ENCODE data around the gene EVL. TPM values are rescaled to one million over a fixed set of nuclear protein-coding genes. Genes with fewer than 3 reads are reported as not detected.
"Not testable (repeated sequence)": the region's sequence is repeated elsewhere in the genome, so short reads cannot be mapped to it uniquely, and the experiment has no call there.

EVL gene
- total RNA-seq, 1 donor from 2014 or later: 36.2 TPM

DNA sequence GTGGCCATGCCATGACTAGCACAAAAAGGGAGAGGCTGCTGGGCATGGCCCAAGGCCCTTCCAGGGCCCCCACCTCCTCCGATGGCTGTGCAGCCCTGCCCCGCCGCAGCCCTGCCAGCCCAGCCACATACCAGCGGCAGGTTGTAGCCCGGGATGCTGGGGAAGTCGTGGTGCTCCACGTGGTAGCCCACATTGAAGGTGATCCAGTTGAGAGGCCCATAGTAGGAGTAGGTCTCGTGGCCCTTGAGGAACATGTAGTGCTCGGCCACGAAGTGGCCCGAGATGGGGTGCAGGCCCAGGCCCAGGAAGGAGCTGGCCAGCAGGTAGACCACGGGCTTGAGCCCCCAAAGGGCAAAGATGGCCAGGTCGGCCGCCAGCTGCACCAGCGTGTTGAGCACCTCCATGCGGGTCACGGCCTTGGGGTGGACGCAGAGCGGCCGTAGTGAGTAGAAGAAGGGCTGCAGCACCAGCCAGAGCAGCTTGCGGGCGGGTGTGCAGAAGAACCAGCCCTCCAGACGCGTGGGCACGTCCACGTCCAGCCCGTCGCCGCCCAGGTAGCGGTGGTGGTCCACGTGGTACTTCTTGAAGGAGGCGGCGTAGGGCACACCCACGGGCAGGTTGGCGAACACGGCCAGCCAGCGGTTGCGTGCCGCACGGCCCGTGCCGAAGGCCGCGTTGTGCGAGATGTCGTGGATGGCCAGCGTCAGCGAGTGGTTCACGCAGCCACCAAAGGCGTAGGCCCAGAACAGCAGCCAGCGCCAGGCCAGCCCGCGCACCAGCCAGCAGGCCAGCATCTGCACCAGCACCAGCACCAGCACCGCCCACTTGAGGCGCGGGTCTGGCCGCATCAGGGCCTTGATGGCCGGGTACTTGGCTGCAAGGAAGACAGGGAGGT, 83.9 kb downstream of the EVL start:
- DNase-seq (no peak), ATAC-seq (ENCODE audit: poor library complexity) (no peak)
- intact Hi-C loops (cut with DNase I): no loop called here

- intact Hi-C loops (cut with DNase I): no loop called here
- ATAC-seq (ENCODE audit: poor library complexity) (no peak), DNase-seq (no peak)
These were observed 84.8 kb downstream of the EVL start for GRCh38 chr14:100149851-100150611.

- no peak for ATAC-seq (ENCODE audit: poor library complexity)
These were observed 85.8 kb downstream of the EVL start for GRCh38 chr14:100150932-100151587.

DNA sequence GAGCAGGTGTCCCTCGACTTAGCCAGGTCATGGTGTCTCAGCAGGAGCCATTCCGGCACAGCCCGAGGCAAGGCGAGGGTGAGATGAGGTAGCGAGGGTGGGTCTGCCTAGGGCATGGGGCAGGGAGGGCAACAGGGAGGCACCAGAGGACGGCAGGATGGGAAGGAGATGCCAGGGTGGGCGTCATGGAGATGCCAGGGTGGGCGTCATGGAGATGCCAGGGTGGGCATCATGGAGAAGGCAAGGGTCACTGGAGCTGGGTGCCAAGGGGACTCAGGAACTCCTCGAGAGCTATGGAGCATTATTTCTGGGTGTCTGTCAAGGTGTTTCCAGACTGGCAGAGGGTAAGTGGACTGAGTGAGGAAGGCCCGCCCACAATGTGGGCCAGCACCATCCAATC, 86.9 kb downstream of the EVL start:
- ATAC-seq (ENCODE audit: poor library complexity) (no peak), DNase-seq (no peak)
- intact Hi-C loops (cut with DNase I): no loop called here

More at GRCh38 chr14:100150932-100151587, 85.8 kb downstream of the EVL start:
- DNase-seq: no peak
- intact Hi-C loops (cut with DNase I): no loop called here

- ATAC-seq (ENCODE audit: poor library complexity) (no peak), DNase-seq (no peak)
- intact Hi-C loops (cut with DNase I): no loop called here
These were observed 88.3 kb downstream of the EVL start for GRCh38 chr14:100153560-100153959.

DNA sequence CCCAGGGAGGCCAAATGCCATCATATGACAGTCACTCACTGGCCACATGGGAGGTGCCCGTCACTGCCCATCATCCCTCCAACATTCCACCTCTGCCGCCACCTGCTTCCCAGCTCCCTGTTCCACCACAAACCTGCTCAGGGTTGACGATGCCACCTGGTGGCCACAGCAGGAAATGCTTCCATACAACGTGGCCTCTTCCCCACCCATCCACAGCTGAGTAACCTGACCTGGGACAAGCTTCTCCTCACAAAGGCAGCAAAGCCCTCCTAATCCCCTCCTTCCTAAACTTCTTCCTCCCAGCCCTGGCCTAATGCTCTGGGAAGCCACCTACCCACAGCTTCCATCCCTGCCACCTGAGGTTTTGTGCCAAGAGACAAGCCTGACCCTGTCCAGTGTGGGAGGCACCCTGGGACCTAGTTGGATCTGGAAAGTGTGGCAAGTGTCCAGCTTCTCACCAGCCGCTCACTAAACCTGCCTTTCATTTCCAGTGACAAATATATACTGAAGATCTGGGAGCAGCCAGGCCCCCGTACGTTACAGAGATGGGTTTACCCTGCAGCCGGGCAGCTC, 89.9 kb downstream of the EVL start:
- DNase-seq (no peak), ATAC-seq (ENCODE audit: poor library complexity) (peak; percentile 24)
- intact Hi-C loops (cut with DNase I): no loop called here

DNA sequence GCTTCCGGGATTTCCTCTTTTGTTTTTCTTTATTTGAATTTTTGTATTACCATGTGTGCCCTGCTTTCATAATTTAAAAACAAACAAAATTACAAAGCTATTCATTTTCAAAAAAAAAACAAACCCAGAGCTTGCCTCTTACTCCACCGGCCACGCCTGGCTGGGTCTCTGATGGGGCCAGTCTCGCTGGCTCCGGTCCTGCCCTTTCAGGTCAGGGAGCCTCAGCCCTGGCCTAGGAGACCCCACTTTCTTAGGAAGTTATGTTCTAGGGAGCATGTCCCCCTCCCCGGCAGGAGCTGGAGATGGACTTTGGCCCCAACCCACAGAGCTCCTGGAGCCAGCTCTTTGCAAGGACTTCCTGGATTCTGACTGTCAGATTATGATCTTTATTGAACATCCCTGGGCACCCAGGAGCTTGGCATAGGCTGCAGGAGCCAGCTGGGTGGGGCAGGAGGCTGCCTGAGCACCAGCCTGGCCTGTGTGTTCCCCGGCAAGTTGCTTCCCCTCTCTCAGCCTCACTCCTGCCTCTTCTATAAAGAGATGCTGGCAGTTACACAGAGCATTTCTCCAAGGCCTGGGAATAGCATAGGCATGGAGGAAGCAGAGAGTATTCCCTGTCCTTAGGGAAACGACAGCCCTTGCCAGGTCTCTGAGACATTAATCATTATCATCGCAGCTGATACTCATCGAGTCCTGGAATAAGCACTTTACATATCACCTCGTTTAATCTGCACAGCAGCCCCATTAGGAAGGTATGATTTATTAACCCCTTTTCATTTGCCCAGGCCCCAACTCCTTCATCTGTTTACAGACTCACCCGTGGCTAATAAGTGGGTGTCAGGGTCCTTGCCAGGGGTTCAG, 90.8 kb downstream of the EVL start:
- ATAC-seq (ENCODE audit: poor library complexity): no peak
- DNase-seq: no peak
- intact Hi-C loops (cut with DNase I): no loop called here

DNA sequence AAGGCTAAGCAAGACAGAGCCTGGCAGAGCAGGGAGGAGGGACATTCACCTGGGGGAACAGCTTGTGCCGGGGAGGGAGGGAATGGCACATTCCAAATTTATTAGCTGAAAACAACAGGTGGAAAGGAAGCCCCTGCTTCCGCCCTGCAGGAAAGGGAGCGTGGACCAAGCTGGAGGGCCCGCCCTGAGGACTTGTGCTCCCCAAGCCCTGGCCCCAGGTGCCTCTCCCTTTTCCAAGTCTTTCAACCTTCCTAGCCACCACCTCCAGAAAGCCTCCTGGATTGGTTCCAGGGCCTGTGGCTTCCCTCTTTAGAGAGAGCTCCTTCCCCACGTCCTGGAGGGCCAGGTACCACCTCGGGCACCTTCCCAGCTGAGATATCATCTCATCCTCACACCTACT, 91.6 kb downstream of the EVL start:
- ATAC-seq (ENCODE audit: poor library complexity): no peak
- intact Hi-C loops (cut with DNase I): no loop called here
- no peak for DNase-seq

- intact Hi-C loops (cut with DNase I); DNase-seq; ATAC-seq (ENCODE audit: poor library complexity): not testable (repeated sequence)
These were observed 92.5 kb downstream of the EVL start for GRCh38 chr14:100157548-100158232.

DNA sequence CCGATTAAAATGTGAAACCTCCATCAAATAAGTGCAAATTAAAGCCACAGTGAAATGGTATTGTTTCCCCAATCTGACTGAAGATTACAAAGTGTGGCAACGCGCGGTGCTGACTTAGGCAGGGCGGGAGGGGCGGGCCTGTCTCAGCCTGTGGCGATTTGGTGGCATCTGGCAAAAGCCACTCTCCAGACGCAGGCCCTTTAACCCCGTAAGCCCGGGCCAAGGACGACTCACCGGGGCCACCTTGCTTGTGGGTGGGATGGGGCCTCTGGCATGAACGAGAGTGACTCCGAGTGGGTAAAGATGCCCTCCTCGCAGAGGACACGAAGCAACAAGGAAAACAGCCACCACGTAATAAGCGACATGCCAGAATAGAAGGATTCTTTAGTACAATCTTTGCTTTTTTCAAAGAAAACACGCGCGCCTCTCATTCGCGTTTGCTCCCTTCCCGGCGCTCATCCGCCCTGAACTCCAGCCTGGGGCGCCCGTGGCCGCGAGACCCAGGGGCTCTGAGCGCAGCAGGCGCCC, 93.4 kb downstream of the EVL start:
- intact Hi-C loops (cut with DNase I): no loop called here
- ATAC-seq (ENCODE audit: poor library complexity) (no peak), DNase-seq (no peak)

DNA sequence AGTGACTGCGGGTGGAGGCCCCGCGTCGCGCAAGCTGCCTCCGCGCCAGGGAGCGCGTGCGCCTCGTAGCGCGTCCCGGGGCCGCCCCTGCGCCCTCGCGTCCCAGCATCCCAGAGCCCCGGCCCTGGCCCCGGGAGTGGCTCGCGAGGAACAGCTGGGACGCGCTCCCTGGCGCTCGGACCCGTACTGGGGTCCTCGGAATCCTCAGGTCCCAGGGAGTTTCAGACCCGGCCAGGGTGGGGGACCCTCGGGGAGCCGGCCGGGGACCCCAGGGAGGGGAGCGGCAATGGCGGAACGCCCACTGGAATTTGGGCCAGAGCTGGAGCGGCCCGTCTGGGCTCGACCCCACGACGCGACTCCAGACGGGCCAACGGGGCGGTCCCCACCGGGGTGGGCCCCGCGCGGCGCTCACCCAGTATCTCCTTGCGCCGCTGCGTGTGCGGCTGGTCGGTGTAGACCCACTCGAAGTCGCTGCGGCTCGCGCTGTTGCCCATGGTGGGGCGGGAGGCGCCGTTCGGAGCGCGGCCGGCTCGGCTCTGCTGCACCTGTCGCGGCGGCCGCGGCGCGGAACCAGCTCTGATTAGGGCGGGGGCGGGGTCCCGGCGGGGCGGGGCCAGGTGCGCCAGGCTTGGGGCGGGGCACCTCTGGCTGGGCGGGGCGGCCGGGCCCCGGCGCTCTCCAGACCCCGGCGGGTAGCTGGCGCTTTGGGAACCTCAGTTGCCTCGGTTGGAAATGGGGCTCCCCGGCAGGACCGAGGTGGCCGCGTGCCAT, 94.1 kb downstream of the EVL start, which contains the start of gene DEGS2:
DEGS2 (minus strand) TSS at position 552 of the 771 bp plus-strand sequence; CDS start at position 494, 58 bp downstream.
- peak; percentile 50 for ATAC-seq (ENCODE audit: poor library complexity)
- intact Hi-C loops (cut with DNase I): no loop called here
- no peak for DNase-seq

DNA sequence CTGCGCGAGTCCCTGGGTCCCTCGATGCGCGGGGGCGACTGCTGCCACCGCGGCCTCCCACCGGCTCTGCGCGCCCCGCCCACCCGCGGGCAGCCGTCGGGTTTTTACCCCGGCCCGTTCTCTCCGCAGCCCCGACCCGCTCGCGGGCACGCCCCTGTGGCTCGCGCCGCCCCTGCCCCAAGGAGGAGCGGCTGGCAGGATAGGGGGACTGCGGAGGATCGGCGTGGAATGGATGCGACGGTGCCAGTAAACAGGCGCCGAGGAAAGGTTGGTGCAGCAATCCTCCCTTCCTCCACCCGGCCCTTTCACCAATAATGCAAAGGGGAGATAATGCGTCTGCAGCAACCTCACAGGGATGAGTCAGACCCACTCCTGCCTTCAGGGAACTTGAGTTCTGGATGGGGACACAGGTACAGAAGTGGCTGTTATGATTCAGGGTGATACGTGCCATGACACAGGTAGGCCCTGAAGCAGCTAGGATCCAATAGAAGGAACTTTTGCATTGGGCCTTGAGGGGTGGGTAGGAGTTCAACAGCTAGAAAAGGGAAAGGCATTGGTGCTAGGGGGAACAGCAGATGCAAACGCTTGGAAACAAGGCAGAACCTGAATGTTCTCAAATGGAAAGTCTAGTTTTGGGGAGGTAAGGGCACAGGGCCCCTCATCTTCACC, 94.8 kb downstream of the EVL start:
- intact Hi-C loops (cut with DNase I): no loop called here
- ATAC-seq (ENCODE audit: poor library complexity): no peak
- no peak for DNase-seq

- no peak for DNase-seq
- ATAC-seq (ENCODE audit: poor library complexity): no peak
- intact Hi-C loops (cut with DNase I): no loop called here
These were observed 95.3 kb downstream of the EVL start for GRCh38 chr14:100160534-100160916.

DNA sequence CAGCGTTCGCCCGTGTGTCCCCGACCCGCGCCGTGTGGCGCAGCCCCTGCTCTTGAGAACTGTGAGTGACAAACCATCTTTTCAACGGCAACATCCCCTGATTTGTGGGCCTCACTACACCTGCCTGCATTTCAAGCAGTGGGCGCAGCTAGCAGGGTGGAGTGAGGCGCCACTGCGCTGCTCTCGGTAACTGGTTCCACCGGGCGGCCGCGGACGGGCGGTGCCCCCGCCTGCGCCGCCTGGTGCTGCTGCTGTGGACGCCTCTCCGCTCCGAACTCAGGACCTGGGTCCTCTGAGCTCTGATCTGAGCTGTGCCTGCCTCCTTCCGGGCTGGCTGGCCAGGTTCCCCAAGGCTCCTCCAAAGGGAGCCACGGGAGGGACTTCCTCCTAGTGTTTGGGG, 100.2 kb downstream of the EVL start:
- peak; percentile 45 for ATAC-seq (ENCODE audit: poor library complexity)
- DNase-seq: no peak
- intact Hi-C loops (cut with DNase I): no loop called here

DNA sequence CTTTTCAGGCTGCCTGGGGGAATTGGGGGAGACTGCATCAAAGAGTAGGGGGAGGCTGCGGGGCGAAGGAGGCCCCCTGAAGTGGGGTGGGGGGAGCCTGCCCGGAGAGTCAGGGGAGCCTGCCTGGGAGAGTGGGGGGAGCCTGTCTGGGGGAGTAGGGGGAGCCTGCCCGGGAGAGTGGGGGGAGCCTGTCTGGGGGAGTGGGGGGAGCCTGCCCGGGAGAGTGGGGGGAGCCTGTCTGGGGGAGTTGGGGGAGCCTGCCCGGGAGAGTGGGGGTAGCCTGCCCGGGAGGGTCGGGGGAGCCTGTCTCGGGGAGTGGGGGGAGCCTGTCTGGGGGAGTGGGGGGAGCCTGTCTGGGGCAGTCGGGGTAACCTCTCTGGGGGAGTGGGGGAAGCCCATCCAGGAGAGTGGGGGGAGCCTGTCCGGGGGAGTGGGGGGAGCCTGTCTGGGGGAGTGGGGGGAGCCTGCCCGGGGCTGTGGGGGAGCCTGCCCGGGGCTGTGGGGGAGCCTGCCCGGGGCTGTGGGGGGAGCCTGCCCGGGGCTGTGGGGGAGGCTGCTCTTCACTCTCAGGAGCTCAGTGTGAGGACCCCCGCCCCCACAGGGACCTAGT, 100.7 kb downstream of the EVL start:
- ATAC-seq (ENCODE audit: poor library complexity) (no peak), DNase-seq (no peak)
- intact Hi-C loops (cut with DNase I): no loop called here

DNA sequence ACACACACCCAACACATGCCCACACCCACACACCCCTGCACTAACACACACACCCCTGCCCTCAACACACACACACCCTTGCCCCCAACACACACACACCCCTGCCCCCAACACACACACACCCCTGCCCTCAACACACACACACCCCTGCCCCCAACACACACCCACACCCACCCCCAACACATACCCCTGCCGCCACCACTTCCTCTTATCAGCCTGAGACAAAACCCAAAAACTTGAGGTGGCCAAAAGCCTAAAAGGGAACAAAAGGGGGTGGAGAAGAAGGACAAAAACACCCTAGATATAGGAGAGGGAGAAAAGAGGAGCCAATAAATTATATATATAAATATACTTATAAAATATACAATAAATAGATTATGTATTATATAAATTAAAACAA, 103.3 kb downstream of the EVL start:
- no peak for ATAC-seq (ENCODE audit: poor library complexity)
- DNase-seq: no peak
- intact Hi-C loops (cut with DNase I): no loop called here

All from Right ventricle myocardium superior (tissue), 1 donor.